Hematopoietic multipotent progenitor cell treated with erythropoietin and hydrocortisone succinate and interleukin-3 and kit ligand, for 4 days (in vitro differentiated cells): ENCODE data around the gene MMP10.
A peak's percentile ranks its signal among the peaks of the same experiment; 100 is the strongest.

Source experiments
- DNase-seq: peaks from one replicate; pipeline ENCODE4 v3.0.0-alpha.2; 2015

MMP10 gene

GRCh38 chr11:102780491-102780918, at the start of gene MMP10:
MMP10 (minus strand) TSS chr11:102780628; CDS start chr11:102780591, 37 bp downstream.
- DNase-seq: peak; percentile 42

GRCh38 chr11:102829316-102830000, 49.0 kb upstream of the MMP10 start:
- no peak for DNase-seq

GRCh38 chr11:102824556-102824955, 44.1 kb upstream of the MMP10 start:
- DNase-seq: no peak

- no peak for DNase-seq
These were observed 39.1 kb upstream of the MMP10 start for GRCh38 chr11:102819491-102819890.

- no peak for DNase-seq
These were observed 33.1 kb upstream of the MMP10 start for GRCh38 chr11:102813484-102813883.

GRCh38 chr11:102812188-102812587, 31.8 kb upstream of the MMP10 start:
- no peak for DNase-seq

- DNase-seq: peak; percentile 9
These were observed 30.7 kb upstream of the MMP10 start for GRCh38 chr11:102810950-102811660.

GRCh38 chr11:102809971-102810370, 29.5 kb upstream of the MMP10 start:
- peak; percentile 75 for DNase-seq

GRCh38 chr11:102807921-102808320, 27.5 kb upstream of the MMP10 start:
- peak; percentile 57 for DNase-seq

- DNase-seq: no peak
These were observed 25.9 kb upstream of the MMP10 start for GRCh38 chr11:102806296-102806695.

- peak; percentile 31 for DNase-seq
These were observed 21.9 kb upstream of the MMP10 start for GRCh38 chr11:102802341-102802740.

- DNase-seq: no peak
These were observed 20.3 kb upstream of the MMP10 start for GRCh38 chr11:102800767-102801166.

- DNase-seq: no peak
These were observed 19.4 kb upstream of the MMP10 start for GRCh38 chr11:102799681-102800340.

GRCh38 chr11:102798012-102798746, 17.8 kb upstream of the MMP10 start, which contains the start of gene MMP1:
MMP1 (minus strand) TSS chr11:102798160; CDS start chr11:102798092, 68 bp downstream.
- no peak for DNase-seq

- DNase-seq: peak; percentile 71
These were observed 14.0 kb upstream of the MMP10 start for GRCh38 chr11:102794382-102794781.

- no peak for DNase-seq
These were observed 13.4 kb upstream of the MMP10 start for GRCh38 chr11:102793677-102794290.

- DNase-seq: no peak
These were observed 12.2 kb upstream of the MMP10 start for GRCh38 chr11:102792604-102793003.

GRCh38 chr11:102791271-102792036, 11.0 kb upstream of the MMP10 start:
- DNase-seq: no peak

GRCh38 chr11:102788334-102788995, 8.0 kb upstream of the MMP10 start:
- DNase-seq: no peak

GRCh38 chr11:102784380-102784779, 4.0 kb upstream of the MMP10 start:
- DNase-seq: no peak

- DNase-seq: no peak
These were observed 3.3 kb upstream of the MMP10 start for GRCh38 chr11:102783720-102784119.
